RPMI8226 (cell line): ENCODE data around the gene COX7A2L.
"Not testable (repeated sequence)": the region's sequence is repeated elsewhere in the genome, so short reads cannot be mapped to it uniquely, and the experiment has no call there.

Experiments used
- DNase-seq: peaks from one replicate; pipeline ENCODE4 v3.0.0-alpha.2; 2015

COX7A2L gene, protein sequence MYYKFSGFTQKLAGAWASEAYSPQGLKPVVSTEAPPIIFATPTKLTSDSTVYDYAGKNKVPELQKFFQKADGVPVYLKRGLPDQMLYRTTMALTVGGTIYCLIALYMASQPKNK

GRCh38 chr2:42360890-42361727 lies at the start of gene COX7A2L:
Gene COX7A2L (minus strand): TSS chr2:42361217. CDS start chr2:42361161, 56 bp downstream.
- DNase-seq, result peak; percentile 96

- no peak for DNase-seq
Measured at GRCh38 chr2:42408009-42408408, 47.0 kb upstream of the COX7A2L start.

- no peak for DNase-seq
Measured at GRCh38 chr2:42407476-42407875, 46.5 kb upstream of the COX7A2L start.

DNA sequence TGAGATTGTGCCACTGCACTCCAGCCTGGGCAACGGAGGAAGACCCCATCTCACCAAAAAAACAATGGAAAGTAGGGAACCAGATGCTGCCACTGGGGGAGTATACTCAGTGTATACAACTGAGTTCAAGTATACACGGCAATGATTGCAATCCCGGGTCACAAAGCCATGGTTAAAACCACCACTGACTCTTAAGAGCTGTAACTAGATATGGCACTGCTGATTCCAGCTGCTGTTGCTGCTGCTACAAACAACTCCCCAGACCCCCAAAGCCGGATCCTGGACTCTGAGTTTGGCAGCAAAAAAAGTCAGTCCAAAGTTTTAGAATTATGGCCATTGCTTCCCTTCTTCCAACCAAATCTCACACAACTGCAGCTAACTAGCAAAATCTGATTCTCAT lies 43.7 kb upstream of the COX7A2L start:
- no peak for DNase-seq

- DNase-seq, result no peak
Measured at GRCh38 chr2:42401773-42402172, 40.8 kb upstream of the COX7A2L start.

DNA sequence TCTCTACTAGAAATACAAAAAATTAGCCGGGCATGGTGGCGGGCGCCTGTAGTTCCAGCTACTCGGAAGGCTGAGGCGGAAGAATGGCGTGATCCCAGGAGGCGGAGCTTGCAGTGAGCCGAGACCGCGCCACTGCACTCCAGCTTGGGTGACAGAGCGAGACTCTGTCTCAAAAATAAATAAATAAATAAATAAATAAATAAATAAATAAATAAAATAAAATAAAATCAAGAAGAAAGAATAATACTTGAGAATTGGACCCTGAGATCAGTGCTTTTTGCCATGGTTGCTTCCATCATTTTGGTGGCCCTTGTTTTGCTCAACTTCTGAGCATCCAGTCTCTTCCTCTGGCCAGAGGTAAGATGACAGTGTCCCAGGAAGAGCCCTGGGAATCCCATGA lies 37.0 kb upstream of the COX7A2L start:
- DNase-seq, result not testable (repeated sequence)

- DNase-seq, result not testable (repeated sequence)
Measured at GRCh38 chr2:42393320-42393719, 32.3 kb upstream of the COX7A2L start.

- DNase-seq, result no peak
Measured at GRCh38 chr2:42392191-42392590, 31.2 kb upstream of the COX7A2L start.

- no peak for DNase-seq
Measured at GRCh38 chr2:42390401-42390969, 29.5 kb upstream of the COX7A2L start.

- DNase-seq, result no peak
Measured at GRCh38 chr2:42386682-42387081, 25.7 kb upstream of the COX7A2L start.

DNA sequence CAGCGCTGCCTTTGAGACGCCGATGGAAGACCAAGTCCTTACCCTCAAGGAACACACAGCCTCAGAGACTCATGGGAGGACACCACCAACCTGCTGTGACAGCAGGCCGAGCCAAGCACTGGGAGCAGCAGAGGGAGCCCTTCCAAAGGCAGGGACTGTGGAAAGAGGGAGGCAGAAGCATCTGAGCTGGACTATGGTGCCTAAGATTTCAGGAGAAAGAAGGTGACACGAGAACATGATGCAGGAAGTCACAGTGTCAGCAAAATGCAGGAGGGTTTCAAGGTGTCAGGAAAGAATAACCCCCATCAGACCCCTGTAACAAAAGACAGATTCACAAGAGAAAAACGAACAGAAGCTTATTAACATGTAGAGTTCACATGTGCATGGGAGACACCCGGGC lies 24.2 kb upstream of the COX7A2L start:
- no peak for DNase-seq

GRCh38 chr2:42383855-42384530 lies 23.0 kb upstream of the COX7A2L start:
- DNase-seq, result no peak

- DNase-seq, result no peak
Measured at GRCh38 chr2:42382144-42382543, 21.1 kb upstream of the COX7A2L start.

DNA sequence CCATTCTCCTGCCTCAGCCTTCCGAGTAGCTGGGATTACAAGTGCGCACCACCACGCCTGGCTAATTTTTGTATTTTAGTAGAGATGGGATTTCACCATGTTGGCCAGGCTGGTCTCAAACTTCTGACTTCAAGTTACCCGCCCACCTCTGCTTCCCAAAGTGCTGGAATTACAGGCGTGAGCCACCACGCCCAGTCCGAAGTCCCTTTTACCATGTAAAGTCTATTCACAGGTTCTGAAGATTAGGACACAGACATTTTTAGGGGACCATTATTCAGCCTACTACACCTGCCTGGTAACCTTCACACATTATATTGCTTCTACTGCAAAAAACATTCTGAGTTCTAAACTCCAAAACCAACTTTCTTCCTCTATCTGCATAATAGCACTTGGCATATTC lies 19.0 kb upstream of the COX7A2L start:
- DNase-seq, result not testable (repeated sequence)

DNA sequence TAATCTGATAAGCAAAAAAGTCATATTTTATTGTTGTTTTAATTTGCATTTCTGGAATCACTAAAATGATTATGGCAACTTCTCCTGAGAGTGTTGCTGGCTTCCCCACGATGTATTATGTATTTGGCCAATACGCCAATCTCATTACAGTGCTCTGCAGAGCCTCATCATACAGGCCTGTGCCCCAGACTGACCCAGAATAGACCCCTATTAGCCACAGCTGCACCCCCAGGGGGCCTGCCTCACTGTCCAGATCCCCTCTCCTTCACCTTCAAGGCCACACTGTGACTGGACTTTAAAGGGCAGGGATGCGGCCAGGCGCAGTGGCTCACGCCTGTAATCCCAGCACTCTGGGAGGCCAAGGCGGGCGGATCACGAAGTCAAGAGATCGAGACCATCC lies 17.4 kb upstream of the COX7A2L start:
- DNase-seq, result no peak

DNA sequence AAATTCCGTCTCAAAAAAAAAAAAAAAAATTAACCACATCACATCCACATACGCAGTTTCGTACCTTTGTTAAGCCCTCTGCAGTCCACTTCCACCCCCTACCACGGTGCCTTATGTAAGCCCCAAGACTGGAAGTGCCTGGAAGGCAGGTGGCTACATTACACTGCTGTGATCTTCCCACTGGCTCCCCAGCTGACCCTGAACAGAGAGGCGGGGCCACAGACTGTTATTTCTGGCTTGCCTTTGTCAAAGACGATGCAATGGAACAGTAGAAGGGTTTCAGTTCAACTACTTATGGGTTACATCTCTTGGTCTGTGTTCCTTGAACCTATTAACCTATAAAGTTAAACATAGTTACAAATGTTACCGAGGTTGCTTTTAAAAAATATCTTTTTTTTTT lies 15.7 kb upstream of the COX7A2L start:
- DNase-seq, result no peak

DNA sequence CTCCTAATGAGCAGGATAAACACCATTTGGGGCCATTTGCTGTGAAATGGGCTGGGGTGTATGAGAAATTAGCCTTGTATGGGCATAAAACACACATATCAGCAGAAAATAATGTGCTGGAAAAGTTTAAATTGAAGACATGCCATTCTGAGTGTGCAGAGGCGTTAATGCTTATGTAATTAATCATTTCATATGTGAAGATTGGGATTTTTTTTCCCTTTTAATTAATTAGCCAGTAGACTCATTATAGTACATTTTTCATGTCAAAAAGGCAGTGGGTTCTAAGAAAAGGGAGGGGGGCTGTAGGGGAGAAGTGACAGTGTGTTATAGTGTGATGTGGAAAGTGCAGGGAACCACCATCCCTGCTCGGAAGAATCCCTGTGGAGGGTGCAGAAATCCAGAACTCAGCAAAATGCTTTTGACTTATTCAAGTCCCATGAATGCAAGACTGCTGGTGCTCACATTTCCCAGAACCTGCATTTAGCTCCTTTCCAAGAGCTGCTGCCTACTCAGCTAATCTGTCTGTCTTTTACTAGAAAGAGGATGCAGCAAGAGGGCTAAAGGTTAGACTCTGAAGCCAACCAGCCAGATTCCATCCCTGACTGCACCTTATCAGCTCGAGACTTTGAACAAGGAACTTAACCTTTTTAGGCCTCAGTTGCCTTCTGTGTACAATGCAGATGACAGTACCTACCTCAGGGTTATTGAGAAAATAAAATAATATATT lies 11.6 kb upstream of the COX7A2L start:
- no peak for DNase-seq

DNA sequence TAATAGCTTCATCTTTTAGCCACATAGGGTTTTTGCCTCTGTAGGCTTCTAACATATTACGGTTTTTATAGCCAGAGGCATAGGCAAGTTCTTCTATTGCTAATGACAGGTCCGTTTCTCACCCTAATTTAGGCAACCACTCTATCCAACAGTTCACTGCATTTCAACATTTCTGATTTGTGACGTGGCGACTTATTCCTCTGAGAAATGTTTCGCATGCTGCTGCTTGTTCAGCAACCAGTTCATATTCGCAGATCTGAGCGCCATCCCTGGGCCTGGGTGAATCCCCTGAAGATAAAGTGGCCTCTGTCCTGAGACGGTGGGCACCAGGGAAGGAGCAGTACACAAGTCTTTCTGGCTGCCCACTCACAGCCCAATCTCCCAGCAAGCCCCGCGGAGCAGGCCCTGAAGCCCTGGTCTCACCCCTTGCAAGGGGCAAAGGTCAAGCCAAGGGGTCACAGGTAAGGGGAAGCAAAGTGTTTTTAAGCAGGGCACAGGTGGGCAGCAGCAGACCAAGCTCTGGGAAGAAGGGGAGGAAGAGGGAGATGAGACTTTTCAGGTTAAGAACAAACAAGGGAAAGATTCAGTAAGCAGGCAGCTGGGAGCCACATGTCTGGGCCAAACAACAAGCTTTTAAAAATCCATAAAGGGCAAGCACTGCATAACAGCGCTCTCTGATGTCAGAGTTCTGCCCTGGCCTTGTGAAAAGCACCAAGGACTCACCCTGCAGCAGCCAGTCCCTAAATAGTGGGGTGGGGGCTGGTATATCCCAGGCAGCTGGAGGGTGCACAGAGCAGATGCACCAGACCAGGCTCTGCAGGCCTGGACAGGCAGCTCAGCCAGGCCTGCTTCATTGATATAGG lies 10.8 kb upstream of the COX7A2L start:
- no peak for DNase-seq

DNA sequence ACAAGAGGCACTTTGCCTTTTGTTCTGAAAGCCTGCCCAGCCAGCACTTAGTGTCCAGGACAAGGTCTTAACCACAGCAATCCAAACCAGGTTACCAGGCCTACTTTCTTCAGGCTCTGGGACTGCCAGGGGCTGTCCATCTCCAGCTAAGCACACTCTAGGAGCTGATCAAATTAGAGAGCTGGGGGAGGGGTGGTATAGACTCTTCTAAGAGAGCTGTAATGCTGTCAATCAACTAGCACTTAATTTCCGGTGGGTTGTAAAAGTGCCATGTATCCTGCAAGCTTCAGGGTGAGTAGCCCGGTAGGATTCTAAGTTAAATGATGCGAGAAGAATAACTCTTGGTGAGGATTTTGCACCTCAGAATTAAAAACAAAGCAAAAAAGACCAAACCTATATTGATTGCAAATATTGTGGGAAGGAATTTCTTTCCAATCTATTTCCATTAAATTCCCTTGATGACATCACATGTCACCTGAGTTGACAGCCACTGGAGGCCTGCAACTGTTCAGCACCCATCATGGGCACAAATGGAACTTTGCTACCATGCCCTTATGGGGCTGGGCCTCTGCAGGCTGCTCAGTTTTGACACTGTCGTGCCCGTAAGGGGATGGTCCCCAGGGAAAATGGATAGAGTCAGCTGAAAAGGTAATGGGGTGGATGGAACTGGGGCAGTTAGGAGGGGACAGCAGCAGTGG lies 8.7 kb upstream of the COX7A2L start:
- DNase-seq, result no peak

DNA sequence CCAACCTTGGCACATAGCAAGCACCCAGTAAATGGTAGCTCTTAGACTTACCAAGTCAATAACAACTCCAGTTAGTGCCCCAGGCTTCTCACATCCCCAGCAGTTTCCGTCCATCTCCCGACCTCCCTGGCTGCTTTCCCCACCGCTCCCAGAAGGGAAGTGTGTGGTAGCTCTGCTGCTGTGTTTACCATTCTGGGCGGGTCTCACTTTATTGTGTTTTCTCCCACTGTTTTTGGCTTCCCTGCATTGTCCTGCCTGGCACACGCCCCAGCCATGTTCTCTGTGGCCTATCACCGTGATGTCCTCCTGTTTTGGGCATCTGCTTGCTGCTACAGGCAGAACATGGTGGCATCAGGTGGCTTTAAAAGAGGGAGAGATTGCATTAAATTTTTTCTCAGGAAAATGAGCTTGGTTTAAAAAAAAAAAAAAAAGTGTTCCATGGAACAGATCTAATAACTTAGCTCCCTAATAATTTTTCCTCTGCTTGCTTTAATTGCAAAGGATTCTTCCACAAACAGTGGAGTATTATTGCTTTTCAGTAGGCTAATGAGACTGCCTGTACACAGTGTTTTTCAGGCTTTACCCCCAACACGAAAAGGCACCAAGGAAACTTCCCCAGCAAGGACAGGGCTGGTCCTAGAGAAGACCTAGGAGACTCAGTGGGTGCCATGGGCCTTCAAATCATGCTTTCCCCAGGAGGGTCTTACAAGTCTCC lies 8.0 kb upstream of the COX7A2L start:
- DNase-seq, result no peak

DNA sequence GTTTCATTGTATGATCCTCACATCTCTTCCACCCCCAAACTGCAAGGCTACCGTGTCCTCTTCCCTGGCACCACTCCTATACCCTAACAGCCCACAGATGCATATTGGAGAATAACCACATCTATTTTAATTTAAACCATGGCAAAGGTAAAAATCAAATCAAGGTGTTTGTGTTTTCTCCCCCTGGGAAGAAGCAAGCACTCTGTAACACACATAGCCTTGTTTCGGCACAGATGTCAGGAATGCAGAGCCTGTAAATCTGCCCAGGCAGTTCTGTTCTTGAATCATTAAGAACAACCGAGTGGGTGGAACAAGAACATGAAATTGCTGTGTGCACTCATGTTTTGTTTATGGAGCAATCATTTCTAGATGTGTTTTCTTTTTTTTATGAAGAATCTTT lies 6.8 kb upstream of the COX7A2L start:
- DNase-seq, result no peak
